HFF-Myc (cell line): Measurements from ENCODE around the gene PAFAH2.

Experiments used
- DNase-seq: peaks from one replicate; pipeline ENCODE4 v3.0.0-alpha.2; 2011; ENCODE audit warnings: low read depth; ENCODE audit errors: extremely low read depth
- H3K4me3 ChIP-seq: replicated peaks from 2 replicates; pipeline ENCODE4 v1.5.1; 2011; ENCODE audit warnings: low read depth, mild to moderate bottlenecking, control low read depth, low read length
- TF ChIP-seq, protein P1 (sequence below): IDR thresholded peaks from 2 replicates; pipeline ENCODE4 v1.5.1; 2012; ENCODE audit warnings: mild to moderate bottlenecking, low read depth, low read length, control low read depth; ENCODE audit errors: missing control alignments

PAFAH2 gene

DNA sequence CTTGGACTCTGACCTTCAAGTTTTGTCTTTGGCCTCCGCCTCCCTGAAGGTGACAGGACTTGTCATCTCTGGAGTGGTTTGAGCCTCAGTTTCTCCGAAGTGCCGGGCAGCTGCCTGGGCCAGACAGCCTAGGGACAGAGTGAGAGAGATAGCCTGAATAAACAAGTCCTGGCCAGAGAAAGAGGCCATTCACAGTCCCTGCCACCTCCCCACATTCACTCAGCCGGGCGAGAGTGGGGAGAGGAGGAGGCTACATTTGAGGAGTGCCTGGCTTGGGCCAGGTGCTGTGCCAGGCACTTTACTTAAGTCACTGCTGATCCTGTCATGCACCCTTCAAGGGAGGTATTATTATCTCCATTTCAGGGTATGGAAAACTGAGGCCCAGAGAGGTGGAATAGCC is 27.2 kb upstream of the PAFAH2 start:
- TF ChIP-seq, protein P1, sequence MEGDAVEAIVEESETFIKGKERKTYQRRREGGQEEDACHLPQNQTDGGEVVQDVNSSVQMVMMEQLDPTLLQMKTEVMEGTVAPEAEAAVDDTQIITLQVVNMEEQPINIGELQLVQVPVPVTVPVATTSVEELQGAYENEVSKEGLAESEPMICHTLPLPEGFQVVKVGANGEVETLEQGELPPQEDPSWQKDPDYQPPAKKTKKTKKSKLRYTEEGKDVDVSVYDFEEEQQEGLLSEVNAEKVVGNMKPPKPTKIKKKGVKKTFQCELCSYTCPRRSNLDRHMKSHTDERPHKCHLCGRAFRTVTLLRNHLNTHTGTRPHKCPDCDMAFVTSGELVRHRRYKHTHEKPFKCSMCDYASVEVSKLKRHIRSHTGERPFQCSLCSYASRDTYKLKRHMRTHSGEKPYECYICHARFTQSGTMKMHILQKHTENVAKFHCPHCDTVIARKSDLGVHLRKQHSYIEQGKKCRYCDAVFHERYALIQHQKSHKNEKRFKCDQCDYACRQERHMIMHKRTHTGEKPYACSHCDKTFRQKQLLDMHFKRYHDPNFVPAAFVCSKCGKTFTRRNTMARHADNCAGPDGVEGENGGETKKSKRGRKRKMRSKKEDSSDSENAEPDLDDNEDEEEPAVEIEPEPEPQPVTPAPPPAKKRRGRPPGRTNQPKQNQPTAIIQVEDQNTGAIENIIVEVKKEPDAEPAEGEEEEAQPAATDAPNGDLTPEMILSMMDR: no peak
- no peak for DNase-seq
- H3K4me3 ChIP-seq: no peak overlapping the region

DNA sequence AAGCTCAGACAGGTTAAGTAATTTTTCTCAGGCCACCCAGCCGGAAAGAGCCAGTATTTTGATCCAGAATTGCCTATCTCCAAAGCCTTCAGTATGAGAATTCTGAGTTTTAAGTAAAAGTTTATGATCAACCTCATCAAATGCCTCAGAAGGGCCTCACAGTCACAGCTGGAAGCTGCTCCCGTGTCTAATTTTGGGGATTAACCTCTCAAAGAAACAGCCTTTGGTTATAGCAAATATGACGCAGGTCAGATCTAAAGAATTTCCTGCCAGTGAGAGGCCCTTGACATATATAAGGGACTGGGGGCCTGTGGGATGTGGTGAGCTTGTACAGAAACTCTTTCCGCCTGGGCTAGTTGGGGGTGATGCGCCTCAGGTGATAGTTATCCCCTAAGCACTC is 26.0 kb upstream of the PAFAH2 start:
- H3K4me3 ChIP-seq: no peak overlapping the region
- no peak for DNase-seq
- TF ChIP-seq, protein P1: no peak

DNA sequence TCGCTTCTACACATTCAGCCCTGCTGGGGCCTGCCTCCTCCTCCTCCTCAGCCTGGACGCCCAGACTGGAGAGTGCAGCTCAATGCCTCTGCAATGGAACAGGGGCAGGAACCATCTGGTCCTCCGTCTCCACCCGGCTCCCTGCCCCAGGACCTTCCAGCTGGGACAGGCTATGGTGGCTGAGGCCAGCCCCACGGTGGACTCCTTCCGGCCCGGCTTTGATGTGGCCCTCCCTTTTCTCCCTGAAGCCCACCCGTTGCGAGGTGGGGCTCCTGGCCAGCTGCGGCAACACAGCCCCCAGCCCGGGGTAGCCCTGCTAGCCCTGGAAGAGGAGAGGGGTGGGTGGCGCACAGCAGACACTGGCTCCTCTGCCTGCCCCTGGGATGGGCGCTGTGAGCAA is 25.1 kb upstream of the PAFAH2 start:
- no peak for DNase-seq
- H3K4me3 ChIP-seq: no peak overlapping the region
- TF ChIP-seq, protein P1: no peak

DNA sequence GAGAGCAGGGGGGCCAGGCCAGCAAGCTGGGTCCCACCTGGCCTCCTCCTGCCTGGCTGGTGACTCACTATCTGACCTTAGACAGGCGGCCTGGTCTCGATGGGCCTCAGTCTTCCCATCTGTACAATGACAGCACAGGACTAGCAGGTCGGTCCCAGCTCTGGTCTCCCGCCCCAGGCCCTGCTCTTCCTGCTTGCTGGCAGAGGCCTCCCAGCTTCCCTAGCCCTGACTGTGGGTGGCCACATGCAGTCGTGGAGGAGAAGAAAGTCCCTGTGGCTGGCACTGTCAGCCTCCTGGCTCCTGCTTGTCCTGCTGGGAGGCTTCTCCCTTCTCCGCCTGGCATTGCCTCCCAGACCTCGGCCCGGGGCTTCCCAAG is 24.5 kb upstream of the PAFAH2 start:
- H3K4me3 ChIP-seq: no peak overlapping the region
- no peak for DNase-seq
- TF ChIP-seq, protein P1: no peak

DNA sequence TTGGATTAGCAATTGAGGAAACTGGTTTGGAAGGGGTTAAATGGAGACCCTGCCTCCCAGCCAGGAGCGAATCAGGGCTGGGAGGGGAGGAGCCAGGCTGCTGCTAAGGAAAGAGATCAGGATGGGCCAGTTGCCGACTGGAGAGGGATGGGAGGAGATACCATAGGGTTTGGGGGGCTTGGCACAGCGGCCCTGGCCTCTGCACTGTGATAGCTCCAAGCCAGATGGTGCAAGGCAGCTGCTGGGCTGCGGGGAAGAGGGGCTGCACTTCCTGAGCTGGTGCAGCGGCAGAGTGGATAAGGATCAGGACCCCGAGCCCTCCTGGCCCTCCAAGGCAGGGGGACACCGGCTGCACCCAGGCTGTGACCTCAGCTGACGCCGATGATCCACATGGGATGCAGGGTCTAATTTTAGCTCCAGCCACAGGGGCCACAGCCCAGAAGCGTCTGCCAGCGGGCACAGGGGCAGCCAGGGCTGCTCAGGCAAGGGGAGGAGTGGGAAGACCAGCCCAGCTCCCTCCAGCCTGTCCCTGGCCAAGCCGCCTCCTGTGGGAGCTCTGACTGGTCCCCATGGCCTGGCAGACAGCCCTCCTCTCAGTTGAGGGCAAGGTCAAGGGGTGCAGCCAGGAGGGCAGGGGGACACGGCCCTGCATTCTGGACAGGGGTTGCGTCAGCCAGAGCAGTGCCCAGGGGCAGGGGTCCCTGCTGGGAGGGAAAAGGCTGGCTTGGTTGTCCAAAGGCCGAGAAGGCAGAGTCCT is 24.0 kb upstream of the PAFAH2 start, which contains the start of gene EXTL1:
EXTL1 (plus strand) TSS at position 129 of the 757 bp plus-strand sequence. CDS start 872 bp downstream, outside the sequence.
- 0 out of 2 replicates have a peak within 1 kb of the TSS, but pooled peaks have one; percentile 8 for H3K4me3 ChIP-seq
- DNase-seq: no peak
- TF ChIP-seq, protein P1: no peak

DNA sequence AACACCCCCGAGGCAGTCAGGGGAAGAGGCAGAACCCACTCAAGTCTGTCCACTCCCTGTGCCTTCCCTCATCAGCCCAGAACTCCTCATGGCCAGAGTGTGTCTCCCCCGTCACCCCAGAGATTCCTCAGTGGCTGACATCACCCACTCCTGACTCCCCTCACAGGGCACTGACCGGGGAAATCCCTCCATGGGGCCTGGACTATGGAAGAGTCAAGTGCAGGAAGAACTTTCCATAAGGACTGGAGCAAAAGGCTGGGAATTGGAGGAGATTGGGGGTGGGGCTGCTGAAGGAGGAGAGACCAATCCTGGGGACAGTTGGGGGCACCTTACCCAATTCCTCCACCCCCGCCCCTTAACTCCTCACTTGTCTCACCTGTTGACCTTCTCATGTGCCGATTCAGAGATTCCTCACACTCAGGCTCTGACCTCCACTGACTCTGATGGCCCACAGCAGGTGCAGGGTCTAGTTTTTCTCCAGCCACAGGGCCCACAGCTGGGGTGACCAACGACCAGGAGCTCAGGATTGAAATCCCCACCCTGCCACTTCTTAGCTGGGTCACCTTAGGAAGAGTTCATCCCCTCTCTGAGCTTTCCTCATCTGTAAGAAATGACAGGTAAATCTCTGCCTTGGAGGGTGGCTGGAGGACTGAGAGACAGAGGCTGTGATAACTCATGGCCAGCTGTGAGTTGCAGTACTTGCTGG is 23.2 kb upstream of the PAFAH2 start:
- TF ChIP-seq, protein P1: no peak
- no peak for DNase-seq
- no peak overlapping the region for H3K4me3 ChIP-seq
